HAP-1 (cell line): ENCODE data around the gene MOCS3.

Experiments used
- DNase-seq, 2 experiments: peaks; one replicate each; pipeline ENCODE4 v3.0.0-alpha.2; 2016 to 2020; ENCODE audit warnings: low spot score in 2 of 2
- H3K27me3 ChIP-seq: fragments of 250-450 bp; sonication (Bioruptor Pico); 2 replicates; pipeline ENCODE4 v1.5.1; 2020; ENCODE audit warnings: low read depth, mild to moderate bottlenecking, moderate library complexity
- H3K36me3 ChIP-seq: fragments of 250-450 bp; sonication (Bioruptor Pico); replicated peaks from 2 replicates; pipeline ENCODE4 v1.5.1; 2020; ENCODE audit warnings: mild to moderate bottlenecking
- H3K4me1 ChIP-seq: fragments of 250-450 bp; sonication (Bioruptor Pico); 2 replicates; pipeline ENCODE4 v1.5.1; 2020; ENCODE audit warnings: mild to moderate bottlenecking
- H3K4me3 ChIP-seq: fragments of 250-450 bp; sonication (Bioruptor Pico); 2 replicates; pipeline ENCODE4 v1.5.1; 2020; ENCODE audit warnings: mild to moderate bottlenecking, moderate library complexity
- H3K9me3 ChIP-seq: fragments of 250-450 bp; sonication (Bioruptor Pico); 2 replicates; pipeline ENCODE4 v1.5.1; 2020; ENCODE audit warnings: mild to moderate bottlenecking, moderate library complexity
- in situ Hi-C: fragments of 300-500 bp; cut with MboI; formaldehyde crosslinking; loops from 3 replicates; pipeline ENCODE4 v1.14.3; 2020; ENCODE audit warnings: low sequenced_read_pairs, inconsistent platforms, mixed read lengths

MOCS3 gene

DNA sequence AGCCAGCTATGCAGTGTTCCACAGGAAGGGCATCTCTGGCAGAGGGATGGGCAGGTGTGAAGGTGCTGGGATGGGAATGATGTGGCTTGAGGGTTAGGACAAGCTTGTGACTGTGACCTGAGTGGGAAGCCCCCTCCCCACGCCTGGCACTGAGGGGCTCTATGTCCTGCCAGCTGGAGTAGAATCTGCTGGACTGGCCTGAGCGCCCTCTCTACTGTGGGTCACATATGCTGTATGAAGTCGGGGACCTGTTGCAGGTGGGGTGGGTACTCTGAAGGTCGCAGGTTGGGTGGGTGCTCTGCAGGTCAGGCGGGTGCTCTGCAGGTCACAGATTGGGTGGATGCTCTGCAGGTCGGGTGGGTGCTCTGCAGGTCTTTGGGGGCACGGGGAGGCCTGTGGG, 44.0 kb downstream of the MOCS3 start:
- H3K36me3 ChIP-seq, result no peaks in the 10 kb centered on the region
- no peaks in the 10 kb centered on the region for H3K4me1 ChIP-seq
- in situ Hi-C loops, result no loop called here
- no peak for DNase-seq
- H3K9me3 ChIP-seq, result no peaks in the 10 kb centered on the region
- H3K27me3 ChIP-seq, result peaks cover 4% of the 10 kb centered on the region; the same call in 1 of the 2 replicates
- no peak overlapping the region for H3K4me3 ChIP-seq

DNA sequence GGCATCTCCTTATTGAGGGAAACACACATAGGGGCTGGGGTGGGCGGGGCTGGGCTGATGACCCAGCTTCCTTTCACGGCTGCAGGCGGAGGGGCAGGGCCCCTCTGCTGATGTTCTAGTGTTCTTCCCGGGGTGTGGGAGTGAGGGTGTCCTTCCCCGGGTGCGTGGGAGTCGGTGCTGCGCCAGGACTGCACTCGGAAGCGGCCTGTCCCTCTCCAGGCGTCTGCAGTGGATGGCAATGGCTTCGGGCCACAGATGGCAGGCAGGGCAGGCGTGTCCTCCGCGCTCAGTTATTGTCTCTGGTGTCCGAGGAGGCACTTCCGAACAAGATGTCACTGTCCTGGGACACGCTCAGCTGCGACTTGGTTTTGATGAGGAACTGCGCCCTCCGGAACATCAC, 45.1 kb downstream of the MOCS3 start:
- H3K27me3 ChIP-seq, result peaks cover 4% of the 10 kb centered on the region; the same call in 1 of the 2 replicates
- H3K9me3 ChIP-seq, result no peaks in the 10 kb centered on the region
- no peak overlapping the region for H3K4me3 ChIP-seq
- no peaks in the 10 kb centered on the region for H3K36me3 ChIP-seq
- no peaks in the 10 kb centered on the region for H3K4me1 ChIP-seq
- in situ Hi-C loops, result no loop called here
- no peak for DNase-seq

DNA sequence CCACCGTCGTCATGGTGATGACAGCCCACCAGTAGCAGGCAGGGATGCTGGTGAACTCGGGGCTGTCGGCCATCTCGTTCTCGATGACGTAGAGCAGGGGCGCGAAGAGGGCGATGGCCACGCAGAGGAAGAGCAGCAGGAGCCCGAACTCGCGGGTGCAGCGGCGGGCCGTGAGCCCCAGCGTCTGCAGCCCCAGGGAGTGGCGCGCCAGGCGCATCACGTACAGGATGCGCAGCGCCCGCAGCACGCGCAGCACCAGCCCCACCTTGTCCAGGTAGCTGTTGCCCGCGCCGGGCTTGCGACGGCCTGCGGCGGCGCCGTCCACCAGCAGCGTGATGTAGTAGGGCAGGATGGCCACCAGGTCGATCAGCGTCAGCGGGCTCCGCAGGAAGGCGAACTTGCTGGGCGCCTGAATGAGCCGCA, 45.7 kb downstream of the MOCS3 start:
- H3K36me3 ChIP-seq, result no peaks in the 10 kb centered on the region
- H3K4me1 ChIP-seq, result no peaks in the 10 kb centered on the region
- H3K4me3 ChIP-seq, result no peak overlapping the region
- H3K9me3 ChIP-seq, result no peaks in the 10 kb centered on the region
- peaks cover 4% of the 10 kb centered on the region; the same call in 1 of the 2 replicates for H3K27me3 ChIP-seq
- DNase-seq, result no peak
- in situ Hi-C loops, result no loop called here

DNA sequence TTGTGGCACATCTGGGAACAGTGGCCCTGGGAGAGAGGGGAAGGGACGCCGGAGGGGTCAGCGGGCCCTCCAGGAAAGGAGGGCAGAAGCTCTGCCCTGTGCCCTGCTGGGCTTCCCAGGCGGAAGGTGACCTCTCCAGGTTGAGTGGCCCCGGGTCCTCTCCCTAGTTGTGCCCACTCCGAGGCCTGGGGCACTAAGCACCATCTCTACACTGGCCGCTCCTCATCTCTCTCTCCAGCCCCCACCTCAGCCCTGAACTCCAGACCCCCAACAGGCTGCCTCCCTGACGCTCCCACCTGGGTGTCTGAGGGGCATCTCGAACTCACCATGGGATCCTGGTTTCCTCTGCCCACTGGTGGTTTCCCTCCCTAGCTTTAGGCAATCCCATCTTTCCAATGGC, 46.2 kb downstream of the MOCS3 start:
- Histone ChIP-seq H3K4me1 (no peaks in the 10 kb centered on the region), H3K9me3 (no peaks in the 10 kb centered on the region), H3K4me3 (no peak overlapping the region), H3K36me3 (no peaks in the 10 kb centered on the region), H3K27me3 (peaks cover 4% of the 10 kb centered on the region; the same call in 1 of the 2 replicates)
- in situ Hi-C loops, result no loop called here
- DNase-seq, result no peak

- no peaks in the 10 kb centered on the region for H3K36me3 ChIP-seq
Measured at GRCh38 chr20:51005214-51005613, 46.6 kb downstream of the MOCS3 start.

DNA sequence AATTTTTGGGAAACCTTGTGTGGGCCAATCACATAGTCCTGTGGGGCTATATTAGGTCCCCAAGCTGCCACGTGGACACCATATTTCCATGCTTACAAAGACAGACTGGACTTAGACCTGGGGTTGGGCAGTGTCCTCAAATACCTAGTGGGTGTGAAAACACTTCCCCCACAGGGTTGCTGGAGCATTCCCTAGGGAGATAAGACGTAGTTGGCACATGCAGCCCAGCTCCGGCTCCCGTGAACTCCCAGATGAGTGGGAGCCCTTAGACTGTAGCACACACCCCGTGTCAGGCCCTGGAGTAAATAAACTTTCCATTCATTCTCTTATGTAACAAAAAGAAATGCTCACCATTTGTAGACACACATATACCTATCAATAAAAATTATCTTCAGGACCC, 50.1 kb downstream of the MOCS3 start:
- Histone ChIP-seq H3K4me1 (no peaks in the 10 kb centered on the region), H3K9me3 (no peaks in the 10 kb centered on the region), H3K36me3 (no peaks in the 10 kb centered on the region), H3K4me3 (no peak overlapping the region), H3K27me3 (no peaks in the 10 kb centered on the region)
- DNase-seq, result no peak
- in situ Hi-C loops, result no loop called here

More at GRCh38 chr20:51005214-51005613, 46.6 kb downstream of the MOCS3 start:
- in situ Hi-C loops, result no loop called here
- Histone ChIP-seq H3K4me1 (no peaks in the 10 kb centered on the region), H3K27me3 (no peaks in the 10 kb centered on the region; the same call in 1 of the 2 replicates), H3K9me3 (no peaks in the 10 kb centered on the region), H3K4me3 (no peak overlapping the region)
- DNase-seq, result no peak

DNA sequence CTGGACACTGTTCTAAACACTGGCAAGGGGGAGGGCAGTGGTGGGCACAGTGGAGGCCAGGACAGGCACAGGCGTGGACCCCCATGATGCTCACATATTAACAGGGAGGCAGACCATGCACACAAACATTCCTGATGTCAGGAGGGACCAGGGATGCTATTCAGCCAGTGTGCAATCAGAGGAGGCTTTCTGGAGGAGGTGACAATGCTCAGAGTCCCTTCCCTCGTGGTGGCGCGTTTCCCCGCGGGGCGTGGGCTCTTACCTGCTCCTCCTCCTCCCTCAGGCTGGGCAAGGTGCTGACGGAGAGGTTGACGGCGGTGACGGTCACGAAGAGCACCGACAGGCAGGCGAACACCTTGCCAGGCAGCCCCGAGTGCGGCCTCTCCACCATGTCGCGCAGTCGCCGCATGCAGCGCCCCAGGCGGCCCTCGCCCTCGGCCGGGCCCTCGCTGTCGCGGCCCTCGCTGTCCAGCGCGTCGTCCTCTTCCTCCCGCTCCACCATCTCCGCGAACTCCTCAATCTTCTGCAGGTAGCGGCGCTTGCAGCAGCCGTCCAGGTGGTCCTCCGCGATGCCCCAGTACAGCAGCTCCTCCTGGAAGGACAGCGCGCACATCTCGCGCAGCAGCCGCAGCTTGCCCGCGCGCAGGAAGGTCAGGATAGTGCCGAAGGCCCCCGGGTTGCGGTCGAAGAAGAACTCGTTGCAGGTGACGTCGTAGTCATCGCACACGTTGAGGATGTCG, 50.9 kb downstream of the MOCS3 start:
- H3K27me3 ChIP-seq, result no peaks in the 10 kb centered on the region
- H3K4me3 ChIP-seq, result no peak overlapping the region
- no peak for DNase-seq
- no peaks in the 10 kb centered on the region for H3K9me3 ChIP-seq
- H3K36me3 ChIP-seq, result no peaks in the 10 kb centered on the region
- H3K4me1 ChIP-seq, result no peaks in the 10 kb centered on the region
- in situ Hi-C loops, result no loop called here

DNA sequence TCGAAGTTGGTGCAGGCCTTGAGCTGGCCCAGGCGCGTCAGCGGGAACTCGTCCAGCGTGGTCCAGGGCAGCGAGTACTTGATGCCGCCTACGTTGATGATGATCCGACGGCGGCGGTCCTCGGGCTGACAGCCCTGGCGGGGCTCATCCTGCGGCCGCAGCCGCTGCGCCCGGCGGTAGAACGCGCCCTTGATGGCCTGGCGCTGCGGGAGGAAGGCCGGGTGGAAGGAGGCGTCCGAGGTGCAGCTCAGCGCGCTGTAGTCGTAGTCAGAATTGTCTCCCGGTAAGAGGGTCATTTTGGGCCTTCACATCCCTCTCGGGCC, 51.4 kb downstream of the MOCS3 start:
- no peak overlapping the region for H3K4me3 ChIP-seq
- H3K36me3 ChIP-seq, result no peaks in the 10 kb centered on the region
- no peaks in the 10 kb centered on the region for H3K4me1 ChIP-seq
- no peaks in the 10 kb centered on the region for H3K27me3 ChIP-seq
- no peak for DNase-seq
- in situ Hi-C loops, result no loop called here
- no peaks in the 10 kb centered on the region for H3K9me3 ChIP-seq

DNA sequence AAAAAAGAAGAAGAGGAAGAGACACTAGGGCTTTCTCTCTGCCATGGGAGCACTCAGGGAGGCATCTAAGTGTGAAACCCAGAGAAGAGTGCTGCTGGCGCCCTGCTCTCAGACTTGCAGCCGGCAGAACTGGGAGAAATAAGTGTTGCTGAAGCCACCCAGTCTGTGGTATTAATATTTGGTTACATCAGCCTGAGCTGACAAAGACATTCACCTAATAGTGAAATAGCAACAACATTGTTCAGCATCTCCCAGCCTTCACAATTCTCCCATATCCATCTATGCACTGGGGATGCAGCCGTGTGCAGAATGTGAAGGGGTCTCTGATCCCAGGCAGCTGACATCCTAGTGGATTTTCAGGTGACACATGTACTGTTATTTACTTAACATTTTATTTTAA, 52.3 kb downstream of the MOCS3 start:
- no peaks in the 10 kb centered on the region for H3K9me3 ChIP-seq
- no peak for DNase-seq
- no peaks in the 10 kb centered on the region for H3K27me3 ChIP-seq
- no peaks in the 10 kb centered on the region for H3K4me1 ChIP-seq
- H3K4me3 ChIP-seq, result no peak overlapping the region
- in situ Hi-C loops, result no loop called here
- no peaks in the 10 kb centered on the region for H3K36me3 ChIP-seq

DNA sequence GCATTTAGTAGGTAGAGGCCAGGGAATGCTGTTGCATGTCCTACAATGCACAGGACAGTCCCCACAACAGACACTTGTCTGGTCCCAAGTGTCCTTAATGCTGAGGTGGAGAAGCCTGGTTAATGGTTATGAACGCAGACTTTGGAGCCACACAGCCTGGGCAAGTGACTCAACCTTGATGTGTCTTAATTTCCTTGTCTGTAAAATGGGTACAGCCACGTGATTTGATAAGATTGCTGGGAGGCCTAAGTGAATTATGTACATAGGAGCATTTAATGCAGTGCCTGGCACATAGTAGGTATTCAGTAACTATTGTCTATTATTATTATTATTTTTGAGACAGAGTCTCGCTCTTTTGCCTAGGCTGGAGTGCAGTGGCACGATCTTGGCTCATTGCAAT, 52.9 kb downstream of the MOCS3 start:
- in situ Hi-C loops, result no loop called here

DNA sequence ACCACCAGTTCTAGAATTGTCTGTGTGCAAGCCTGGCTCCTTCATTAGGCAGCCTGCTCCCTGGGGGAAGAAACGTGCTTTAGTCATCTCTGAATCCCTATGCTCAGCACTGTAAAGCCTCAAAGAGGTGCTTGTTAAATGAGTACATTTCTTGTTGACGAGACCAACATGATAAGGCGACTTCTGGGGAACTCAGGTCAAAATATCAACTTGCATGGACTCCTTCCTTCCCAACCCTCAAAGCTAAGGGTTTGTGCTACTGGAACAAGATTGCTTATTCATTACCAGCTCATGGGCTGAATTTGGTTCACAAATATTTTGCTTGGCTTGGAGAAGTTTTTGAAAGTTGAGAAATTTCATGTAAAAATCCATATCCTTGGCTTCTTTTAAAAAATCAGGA, 53.7 kb downstream of the MOCS3 start:
- in situ Hi-C loops, result no loop called here
- no peak overlapping the region for H3K4me3 ChIP-seq

More for the DNA sequence above, 52.9 kb downstream of the MOCS3 start:
- DNase-seq, result no peak
- Histone ChIP-seq H3K27me3 (no peaks in the 10 kb centered on the region), H3K4me1 (no peaks in the 10 kb centered on the region), H3K36me3 (no peaks in the 10 kb centered on the region), H3K4me3 (no peak overlapping the region), H3K9me3 (no peaks in the 10 kb centered on the region)

More for the DNA sequence above, 53.7 kb downstream of the MOCS3 start:
- Histone ChIP-seq H3K27me3 (no peaks in the 10 kb centered on the region), H3K9me3 (no peaks in the 10 kb centered on the region), H3K36me3 (no peaks in the 10 kb centered on the region), H3K4me1 (no peaks in the 10 kb centered on the region)
- no peak for DNase-seq
